Suppressor macrophage treated with lipopolysaccharide for 4 hours (primary cell): ENCODE results near the gene DLG2.

ENCODE experiments used
- DNase-seq: peaks from one replicate; pipeline ENCODE4 v3.0.0-alpha.2; 2020

The DLG2 gene

GRCh38 chr11:85541683-85542082 is 85.5 kb downstream of the DLG2 start:
- no peak for DNase-seq

DNA sequence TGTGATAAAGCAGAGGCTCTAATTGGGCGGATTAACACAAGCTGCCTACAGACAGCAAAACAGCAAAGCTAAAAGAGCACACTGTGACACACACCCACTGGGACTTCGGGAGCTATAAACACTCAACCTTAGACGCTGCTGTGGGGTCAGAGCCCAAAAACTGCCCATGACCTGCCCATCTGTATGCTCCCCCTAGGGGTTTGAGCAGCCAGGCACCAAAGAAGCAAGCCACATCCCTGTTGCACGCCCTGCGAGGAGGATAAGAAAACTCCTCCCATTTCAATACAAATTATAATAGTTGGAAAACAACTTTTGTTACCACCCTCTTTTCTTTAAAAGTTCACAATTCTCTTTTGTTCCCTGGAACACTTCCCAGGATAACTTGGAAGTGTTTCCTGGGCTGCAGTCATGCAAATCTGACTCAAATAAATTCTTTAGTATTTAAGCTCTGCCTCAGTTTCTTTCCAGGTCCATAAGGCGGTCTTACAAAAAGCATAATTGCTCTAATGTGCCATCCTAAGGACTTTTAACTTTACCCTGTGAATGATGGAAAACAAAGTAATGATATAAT is 86.4 kb downstream of the DLG2 start:
- no peak for DNase-seq

DNA sequence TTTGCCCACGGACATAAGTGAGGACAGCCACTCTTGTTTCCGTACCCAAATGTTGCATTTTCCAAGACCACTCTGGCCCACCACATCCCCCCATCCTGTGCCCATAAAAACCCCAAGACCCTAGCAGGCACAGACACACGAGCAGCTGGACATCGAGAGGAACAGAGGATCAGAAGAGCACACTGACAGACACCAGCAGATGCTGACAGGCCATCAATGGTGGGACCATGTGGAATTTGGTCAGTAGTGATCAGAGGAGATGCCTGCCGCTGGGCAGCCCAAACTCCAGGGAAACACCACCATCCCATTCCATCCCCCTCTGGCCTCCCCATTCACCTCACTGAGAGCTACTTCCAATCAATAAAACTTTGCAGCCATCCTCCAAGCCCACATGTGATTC is 87.0 kb downstream of the DLG2 start:
- no peak for DNase-seq

GRCh38 chr11:85539740-85540139 is 87.4 kb downstream of the DLG2 start:
- no peak for DNase-seq

- no peak for DNase-seq
Observed at GRCh38 chr11:85539029-85539689, 88.0 kb downstream of the DLG2 start.

- DNase-seq = no peak
Observed at GRCh38 chr11:85536438-85536837, 90.7 kb downstream of the DLG2 start.

- no peak for DNase-seq
Observed at GRCh38 chr11:85534806-85535205, 92.3 kb downstream of the DLG2 start.

- no peak for DNase-seq
Observed at GRCh38 chr11:85531191-85531897, 95.8 kb downstream of the DLG2 start.

GRCh38 chr11:85530634-85531033 is 96.5 kb downstream of the DLG2 start:
- DNase-seq = no peak

- no peak for DNase-seq
Observed at GRCh38 chr11:85526564-85526963, 100.6 kb downstream of the DLG2 start.

DNA sequence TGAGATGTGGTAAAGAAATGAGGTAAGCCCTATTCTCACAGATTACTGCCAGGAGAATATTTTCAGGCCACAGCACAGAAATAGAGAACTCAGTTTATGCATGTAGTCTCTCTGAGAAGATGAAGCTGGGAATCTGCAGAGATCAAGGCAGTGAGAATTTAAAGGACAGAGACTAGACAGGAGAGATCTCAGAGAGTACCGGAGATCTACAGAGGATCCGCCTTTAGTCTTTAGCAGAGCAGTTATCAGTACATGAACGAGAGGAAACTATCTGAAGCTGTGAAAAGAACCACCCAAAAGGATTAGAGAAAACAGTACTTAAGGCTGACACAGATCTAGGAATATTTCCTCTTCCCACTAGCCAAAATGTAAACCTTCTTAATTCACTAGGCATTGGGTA is 101.5 kb downstream of the DLG2 start:
- no peak for DNase-seq

- no peak for DNase-seq
Observed at GRCh38 chr11:85517272-85517671, 109.9 kb downstream of the DLG2 start.

DNA sequence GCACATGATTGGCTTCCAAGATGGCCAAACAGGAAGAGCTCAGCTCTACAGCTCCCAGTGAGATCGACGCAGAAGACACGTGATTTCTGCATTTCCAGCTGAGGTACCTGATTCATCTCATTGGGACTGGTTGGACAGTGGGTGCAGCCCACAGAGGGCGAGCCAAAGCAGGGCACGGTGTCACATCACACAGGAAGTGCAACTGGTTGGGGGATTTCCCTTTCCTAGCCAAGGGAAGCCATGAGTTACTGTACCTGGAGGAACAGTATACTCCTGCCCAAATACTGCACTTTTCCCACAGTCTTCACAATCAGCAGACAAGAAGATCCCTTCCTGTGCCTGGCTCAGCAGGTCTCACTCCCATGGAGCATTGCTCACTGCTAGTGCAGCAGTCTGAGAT is 131.2 kb downstream of the DLG2 start:
- no peak for DNase-seq

GRCh38 chr11:85494396-85494795 is 132.7 kb downstream of the DLG2 start:
- no peak for DNase-seq

GRCh38 chr11:85485902-85486301 is 141.2 kb downstream of the DLG2 start:
- no peak for DNase-seq

DNA sequence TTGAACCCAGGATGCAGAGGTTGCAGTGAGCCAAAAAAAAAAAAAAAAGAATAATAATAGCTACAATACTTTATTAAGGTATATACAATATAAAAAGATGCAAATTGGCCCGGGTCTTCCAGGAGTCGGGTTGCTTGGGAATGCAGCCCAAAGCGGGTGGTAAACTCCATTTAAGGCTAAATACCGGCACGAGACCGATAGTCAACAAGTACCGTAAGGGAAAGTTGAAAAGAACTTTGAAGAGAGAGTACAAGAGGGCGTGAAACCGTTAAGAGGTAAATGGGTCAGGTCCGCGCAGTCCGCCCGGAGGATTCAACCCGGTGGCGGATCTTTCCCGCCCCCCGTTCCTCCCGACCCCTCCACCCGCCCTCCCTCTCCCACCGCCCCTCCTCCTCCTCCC is 143.3 kb downstream of the DLG2 start:
- no peak for DNase-seq

DNA sequence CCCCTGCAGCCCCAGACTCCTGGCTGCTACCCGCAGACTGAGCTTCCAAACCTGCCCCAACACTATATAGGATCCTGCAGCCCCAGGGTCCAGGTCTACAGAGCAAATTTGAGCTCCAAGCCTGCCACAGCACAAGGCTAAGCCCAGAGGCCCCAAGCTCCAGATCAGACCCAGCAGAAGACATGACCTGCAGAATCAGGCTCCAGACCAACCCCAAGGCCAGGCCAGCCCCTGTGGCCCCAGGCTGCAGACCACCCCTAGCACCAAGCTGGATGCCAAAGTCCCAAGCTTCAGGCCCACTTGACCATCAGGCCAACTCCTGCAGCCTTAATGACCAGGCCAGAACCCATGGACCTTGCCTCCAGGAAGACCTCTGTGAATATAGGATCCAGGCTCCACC is 145.3 kb downstream of the DLG2 start:
- DNase-seq = no peak

DNA sequence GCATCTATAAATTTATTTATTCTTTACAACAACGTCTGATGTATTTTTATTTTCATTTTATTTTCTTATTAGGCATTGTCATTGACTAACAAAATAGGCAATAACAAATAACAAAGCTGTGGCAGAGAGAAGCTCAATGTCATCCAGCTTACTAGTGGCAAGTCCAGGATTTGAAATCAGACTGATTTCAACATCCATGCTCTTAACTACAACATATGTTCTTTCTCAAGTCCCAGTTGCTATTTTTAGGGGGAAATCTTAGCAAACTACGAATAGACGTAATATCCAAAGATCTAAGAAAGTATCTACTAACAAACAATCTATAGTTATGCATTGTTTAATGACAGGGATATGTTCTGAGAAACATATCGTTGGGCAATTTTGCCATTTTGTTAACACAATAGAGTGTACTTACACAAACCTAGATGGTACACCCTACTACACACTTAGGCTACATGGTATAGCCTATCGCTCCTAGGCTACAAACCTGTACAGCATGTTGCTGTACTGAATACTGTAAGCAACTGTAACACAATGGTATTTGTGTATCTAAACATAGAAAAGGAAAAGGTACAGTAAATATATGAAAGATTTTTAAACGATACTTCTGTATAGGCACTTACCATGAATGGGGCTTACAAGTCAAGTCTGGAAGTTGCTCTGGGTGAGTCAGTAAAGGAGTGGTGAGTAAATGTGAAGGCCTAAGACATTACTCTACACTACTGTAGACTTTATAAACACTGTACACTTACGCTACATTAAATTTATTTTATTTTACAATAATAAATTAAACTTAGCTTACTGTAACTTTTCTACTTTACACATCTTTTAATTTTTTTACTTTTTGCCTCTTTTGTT is 151.3 kb downstream of the DLG2 start:
- DNase-seq = no peak

- no peak for DNase-seq
Observed at GRCh38 chr11:85472953-85473352, 154.2 kb downstream of the DLG2 start.

DNA sequence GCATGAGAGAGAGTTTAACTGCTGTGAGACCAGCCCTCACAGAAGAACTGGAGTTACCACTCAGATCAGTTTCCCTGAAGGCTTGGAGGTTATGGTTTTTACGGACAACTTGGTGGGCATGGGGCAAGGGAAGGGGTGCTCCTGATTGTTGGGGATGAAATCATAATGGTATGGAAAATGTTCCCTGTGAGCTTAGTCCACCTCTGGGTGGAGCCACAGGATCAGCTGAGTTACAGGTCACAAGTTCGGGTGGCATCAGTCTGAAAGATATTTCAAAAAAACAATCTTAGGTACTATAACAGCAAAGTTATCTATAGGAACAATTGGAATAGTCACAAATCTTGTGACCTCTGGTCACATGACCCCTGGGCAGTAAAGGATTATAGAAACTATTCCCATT is 162.9 kb downstream of the DLG2 start:
- DNase-seq = no peak

- no peak for DNase-seq
Observed at GRCh38 chr11:85459304-85459703, 167.8 kb downstream of the DLG2 start.

- no peak for DNase-seq
Observed at GRCh38 chr11:85444479-85444878, 182.7 kb downstream of the DLG2 start.

- no peak for DNase-seq
Observed at GRCh38 chr11:85440273-85440672, 186.9 kb downstream of the DLG2 start.

DNA sequence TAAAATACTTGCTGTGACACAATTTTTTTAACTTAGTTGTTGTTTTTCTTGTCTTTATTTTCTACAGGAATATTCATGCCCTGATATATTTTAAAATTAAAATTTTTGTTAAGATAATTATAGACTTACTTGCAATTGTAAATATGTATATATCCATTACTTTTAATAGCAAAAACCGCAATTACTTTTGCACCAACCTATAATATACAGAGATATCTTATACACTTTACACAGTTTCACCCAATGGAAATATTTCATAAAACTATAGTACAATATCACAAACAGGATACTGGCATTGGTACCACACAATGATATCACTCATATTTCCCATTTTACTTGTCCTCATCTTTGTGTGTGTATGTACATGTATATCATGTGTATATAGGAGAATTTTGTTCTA is 188.8 kb downstream of the DLG2 start:
- DNase-seq = no peak
